Effector memory CD4-positive, alpha-beta T cell (primary cell): ENCODE results near the gene HOXC13.

ENCODE experiments used
- DNase-seq, 3 donors: peaks; one replicate each; pipeline ENCODE4 v3.0.0-alpha.2; 2020
- H3K27ac ChIP-seq: 2 replicates; pipeline ENCODE4 v1.7.0; 2013; ENCODE audit warnings: mild to moderate bottlenecking, low read length, moderate library complexity; ENCODE audit not compliant: insufficient read depth, poor library complexity, severe bottlenecking
- H3K27me3 ChIP-seq: replicated peaks from 2 replicates; pipeline ENCODE4 v1.7.0; 2013; ENCODE audit warnings: mild to moderate bottlenecking, low read length; ENCODE audit not compliant: insufficient read depth, control insufficient read depth, poor library complexity, severe bottlenecking
- H3K36me3 ChIP-seq: 2 replicates; pipeline ENCODE4 v1.7.0; 2013; ENCODE audit warnings: mild to moderate bottlenecking, low read length, moderate library complexity; ENCODE audit not compliant: control insufficient read depth, insufficient read depth
- H3K4me1 ChIP-seq: 2 replicates; pipeline ENCODE4 v1.7.0; 2013; ENCODE audit warnings: low read length, mild to moderate bottlenecking; ENCODE audit not compliant: control insufficient read depth, insufficient read depth, poor library complexity, severe bottlenecking
- H3K4me3 ChIP-seq: 2 replicates; pipeline ENCODE4 v1.7.0; 2013; ENCODE audit warnings: low read length, low read depth, mild to moderate bottlenecking; ENCODE audit not compliant: insufficient read depth, poor library complexity, severe bottlenecking
- H3K9me3 ChIP-seq: 2 replicates; pipeline ENCODE4 v1.7.0; 2013; ENCODE audit warnings: mild to moderate bottlenecking, low read length, moderate library complexity; ENCODE audit not compliant: control insufficient read depth

Gene HOXC13

GRCh38 chr12:53976823-53977595, 38.4 kb downstream of the HOXC13 start:
- Histone ChIP-seq H3K4me3 (no peak overlapping the region), H3K27me3 (peaks cover 94% of the 10 kb centered on the region), H3K9me3 (no peaks in the 10 kb centered on the region), H3K27ac (no peak overlapping the region), H3K4me1 (peaks cover 31% of the 10 kb centered on the region), H3K36me3 (no peaks in the 10 kb centered on the region)
- DNase-seq = no peak

- H3K36me3 ChIP-seq = no peaks in the 10 kb centered on the region
- peaks cover 31% of the 10 kb centered on the region for H3K4me1 ChIP-seq
- no peak for DNase-seq
- H3K4me3 ChIP-seq = no peak overlapping the region
- H3K27me3 ChIP-seq = peaks cover 94% of the 10 kb centered on the region
- H3K9me3 ChIP-seq = no peaks in the 10 kb centered on the region
- no peak overlapping the region for H3K27ac ChIP-seq
Measured at GRCh38 chr12:53977596-53978445, 39.2 kb downstream of the HOXC13 start.

- Histone ChIP-seq H3K36me3 (no peaks in the 10 kb centered on the region), H3K4me1 (peaks cover 24% of the 10 kb centered on the region), H3K4me3 (no peak overlapping the region), H3K27me3 (peaks cover 95% of the 10 kb centered on the region), H3K9me3 (no peaks in the 10 kb centered on the region), H3K27ac (no peak overlapping the region)
- DNase-seq = no peak
Measured at GRCh38 chr12:53978477-53979356, 40.1 kb downstream of the HOXC13 start.

DNA sequence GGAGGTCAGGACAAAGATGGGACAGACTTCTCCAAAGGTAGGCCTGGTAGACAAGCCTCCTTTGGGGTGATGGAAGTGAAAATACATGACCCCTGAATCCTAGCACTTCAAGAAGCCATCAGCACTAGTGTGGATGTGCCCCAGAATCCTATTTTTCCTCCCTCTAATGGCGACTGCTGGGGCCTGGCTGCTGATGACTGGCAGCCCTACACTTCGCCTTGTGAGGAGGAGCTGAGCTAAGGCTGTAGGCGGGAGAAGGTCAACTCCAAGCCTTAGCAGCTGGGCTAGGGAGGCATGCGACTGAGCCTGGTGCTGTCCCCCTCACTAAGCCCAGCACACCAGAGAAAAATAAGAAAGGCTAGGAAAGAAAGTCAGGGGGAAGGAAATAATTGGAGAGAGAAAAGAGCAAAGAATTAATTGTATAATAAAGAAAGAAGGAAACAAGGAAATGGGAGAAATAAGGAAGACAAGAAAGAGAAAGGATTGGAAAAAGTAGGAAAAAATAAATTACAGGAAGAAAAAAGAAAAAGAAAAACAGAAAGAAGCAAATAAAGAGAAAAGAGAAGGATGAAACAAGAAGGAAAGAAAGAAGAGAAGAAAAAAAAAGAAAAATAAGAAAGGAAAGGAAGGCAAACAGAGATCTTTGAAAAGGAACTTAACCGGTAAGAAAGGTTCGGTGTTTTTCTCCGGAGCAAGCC, 41.6 kb downstream of the HOXC13 start:
- Histone ChIP-seq H3K27ac (no peak overlapping the region), H3K4me3 (no peak overlapping the region), H3K9me3 (no peaks in the 10 kb centered on the region), H3K36me3 (no peaks in the 10 kb centered on the region), H3K4me1 (peaks cover 9% of the 10 kb centered on the region), H3K27me3 (peaks cover 94% of the 10 kb centered on the region)
- no peak for DNase-seq

DNA sequence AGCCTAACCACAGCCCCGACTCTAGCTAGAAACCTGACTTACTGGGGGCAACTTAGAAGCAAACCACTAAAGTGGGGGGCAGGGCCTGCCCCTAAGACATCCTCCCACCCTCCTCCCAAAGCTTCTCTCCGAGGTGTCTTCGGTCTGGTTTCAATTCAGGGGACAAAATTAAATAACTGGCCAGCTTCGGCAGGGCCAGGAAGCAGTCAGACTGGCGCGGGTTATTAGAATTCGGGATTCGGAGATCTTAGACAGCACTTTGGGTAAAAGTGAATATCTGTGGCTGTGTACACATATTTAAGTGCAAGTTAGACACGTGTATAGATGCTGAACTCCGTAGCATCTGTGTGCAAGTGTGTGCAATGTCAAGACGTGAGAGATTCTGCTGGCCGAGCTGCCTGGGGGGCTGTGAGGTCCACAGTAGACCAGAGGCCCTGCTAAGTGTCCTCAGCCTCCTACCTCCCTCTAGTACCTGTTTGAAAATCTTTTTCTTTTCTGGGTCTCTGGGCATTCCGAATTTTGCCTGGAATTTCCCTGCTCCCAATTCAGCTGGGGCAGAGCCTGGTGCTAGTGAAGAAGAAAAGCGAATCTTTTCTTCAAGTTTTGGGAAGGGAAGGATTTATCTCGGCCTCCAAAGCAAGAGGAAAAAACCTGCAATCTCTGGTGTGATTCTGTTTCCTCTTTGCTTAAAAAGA, 42.3 kb downstream of the HOXC13 start:
- Histone ChIP-seq H3K4me3 (no peak overlapping the region), H3K27ac (no peak overlapping the region), H3K27me3 (peaks cover 94% of the 10 kb centered on the region), H3K4me1 (peaks cover 10% of the 10 kb centered on the region), H3K36me3 (no peaks in the 10 kb centered on the region), H3K9me3 (no peaks in the 10 kb centered on the region)
- DNase-seq = no peak

DNA sequence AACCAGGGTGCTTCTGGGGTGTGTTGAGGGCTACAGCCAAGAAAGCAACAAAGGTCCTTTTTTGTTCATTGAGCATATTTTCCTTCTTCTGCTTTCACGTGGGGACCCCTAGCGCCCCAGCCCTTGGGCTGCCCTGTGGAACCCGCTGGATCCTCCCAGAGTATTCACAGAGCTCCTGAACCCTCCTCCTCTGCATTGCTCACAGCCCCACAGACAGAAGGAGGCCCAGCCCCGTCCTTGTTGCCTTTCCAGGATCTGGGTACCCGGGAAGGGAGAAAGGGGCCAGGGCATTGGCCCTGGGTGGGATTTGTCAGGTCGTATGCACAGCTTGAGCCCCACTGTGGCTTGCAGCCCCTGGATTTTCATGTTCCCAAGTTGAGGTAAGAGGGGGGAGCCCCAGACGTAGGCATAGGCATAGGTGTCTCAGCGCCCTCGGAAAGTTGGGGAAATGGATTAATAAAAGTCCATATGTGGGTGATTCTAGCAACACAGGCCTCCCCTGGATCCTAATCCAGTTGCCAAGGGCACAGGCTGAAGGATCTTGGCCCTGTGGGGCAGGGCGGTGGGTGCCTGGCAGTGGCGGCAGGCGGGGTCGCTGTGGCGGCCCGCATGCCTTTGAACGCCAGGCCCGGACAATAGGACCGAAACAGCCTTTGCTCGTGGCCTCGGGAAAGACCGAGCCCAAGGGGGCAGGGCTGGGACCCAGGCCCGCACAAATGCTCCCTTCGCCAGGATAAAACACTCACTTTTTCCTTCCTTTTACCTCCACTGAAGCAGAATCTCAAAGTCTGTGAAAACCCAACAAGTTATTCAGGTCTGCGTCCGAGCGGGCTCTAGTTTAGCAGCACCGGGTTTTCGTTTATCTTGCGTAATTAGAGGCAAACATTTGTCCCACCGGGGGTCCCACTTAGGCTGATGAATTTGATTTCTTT, 43.3 kb downstream of the HOXC13 start:
- no peak for DNase-seq
- Histone ChIP-seq H3K27me3 (peaks cover 94% of the 10 kb centered on the region), H3K9me3 (no peaks in the 10 kb centered on the region), H3K27ac (no peak overlapping the region), H3K4me1 (peaks cover 15% of the 10 kb centered on the region), H3K36me3 (no peaks in the 10 kb centered on the region), H3K4me3 (no peak overlapping the region)

DNA sequence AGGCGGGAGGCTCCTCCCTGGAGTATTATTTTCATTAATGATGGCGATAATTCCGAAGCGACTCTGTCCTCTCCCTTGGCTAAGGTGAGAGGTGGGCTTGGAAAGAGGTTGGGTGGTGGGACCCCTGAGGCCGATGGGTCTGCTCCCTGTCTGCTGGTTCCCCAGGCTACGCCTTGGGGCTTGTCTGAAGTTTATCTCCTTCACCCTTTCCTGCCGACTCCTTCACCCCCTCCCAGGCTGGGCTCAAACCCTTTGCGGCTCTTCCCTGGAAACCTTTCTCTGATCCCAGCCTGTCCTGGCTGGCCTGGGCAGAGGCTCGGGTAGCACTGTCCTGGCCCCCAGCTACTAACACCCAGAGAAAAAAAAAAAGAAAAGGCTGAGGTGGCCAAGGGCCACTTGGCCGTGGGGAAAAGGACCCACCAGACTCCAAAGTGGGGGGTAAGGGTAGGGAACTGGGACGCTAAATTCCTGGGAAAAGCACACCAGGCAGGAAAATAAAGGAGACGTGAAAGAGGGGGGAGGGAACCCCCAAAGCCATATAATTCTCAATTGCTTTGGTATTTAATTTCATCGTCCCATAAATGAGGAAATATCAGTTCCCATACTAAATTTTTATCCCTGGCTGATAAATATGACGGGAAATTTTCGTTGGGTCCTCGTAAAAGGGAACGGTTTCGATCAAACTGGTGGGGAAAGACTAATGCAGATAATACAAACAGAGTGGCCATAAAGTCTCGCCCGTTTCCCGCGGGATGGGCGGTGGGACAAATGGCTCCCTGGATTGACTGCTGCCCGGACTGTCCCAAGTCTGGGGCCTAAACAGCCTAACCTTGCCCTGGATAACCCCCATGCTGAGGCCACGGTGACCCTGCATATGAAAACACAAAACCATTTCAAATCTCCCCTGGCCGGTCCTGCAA, 44.3 kb downstream of the HOXC13 start:
- H3K27me3 ChIP-seq = peaks cover 95% of the 10 kb centered on the region
- no peak for DNase-seq
- no peak overlapping the region for H3K27ac ChIP-seq
- no peak overlapping the region for H3K4me3 ChIP-seq
- H3K36me3 ChIP-seq = no peaks in the 10 kb centered on the region
- peaks cover 11% of the 10 kb centered on the region for H3K4me1 ChIP-seq
- no peaks in the 10 kb centered on the region for H3K9me3 ChIP-seq

GRCh38 chr12:53983568-53983949, 44.9 kb downstream of the HOXC13 start:
- peaks cover 96% of the 10 kb centered on the region for H3K27me3 ChIP-seq
- no peak overlapping the region for H3K4me3 ChIP-seq
- H3K36me3 ChIP-seq = no peaks in the 10 kb centered on the region
- no peak for DNase-seq
- H3K4me1 ChIP-seq = peaks cover 9% of the 10 kb centered on the region
- H3K27ac ChIP-seq = no peak overlapping the region
- no peaks in the 10 kb centered on the region for H3K9me3 ChIP-seq
